HepG2 (cell line): Measurements from ENCODE around the gene LEPR. TPM values are rescaled to one million over a fixed set of nuclear protein-coding genes. Genes with fewer than 3 reads are reported as not detected.

ENCODE experiments used
- ATAC-seq: fragments of 200-7000 bp; cut with Tn5 transposase; 3 replicates; pipeline ENCODE4 v1.9.1; 2020; ENCODE audit warnings: mild to moderate bottlenecking, moderate library complexity
- BruUV-seq: library from RNA; stranded (reverse); fragments of 400-500 nt; replicated peaks from 2 replicates; lab custom pipeline; 2021; lab: Mats Ljungman, UMichigan
- CTCF ChIA-PET: fragments of 300-600 bp; formaldehyde crosslinking; extraction: SDS; loops from one replicate; lab custom pipeline; 2021; ENCODE audit warnings: low total read pairs, inconsistent platforms, low intra/inter-chr PET ratio; lab: Yijun Ruan, JAX
- POLR2A ChIA-PET: fragments of 350-600 bp; sonication (Branson Sonifier 250); formaldehyde crosslinking; loops from one replicate; lab custom pipeline; 2020; ENCODE audit warnings: antibody characterized with exemption, inconsistent platforms; lab: Yijun Ruan, JAX
- DNase-seq: peaks from one replicate; pipeline ENCODE4 v3.0.0-alpha.2; 2015; ENCODE audit warnings: low spot score
- FAIRE-seq: peaks from 3 replicates; lab custom pipeline; 2011; peaks lifted over from hg19 to GRCh38; lab: Jason Lieb, UNC
- H2AFZ ChIP-seq: one replicate; pipeline ENCODE4 v1.6.1; 2011; ENCODE audit warnings: low read length, inconsistent platforms
- H3K27ac ChIP-seq: fragments of 300-600 bp; 3 replicates; pipeline ENCODE4 v1.8.0; 2011; ENCODE audit warnings: mixed run types, mild to moderate bottlenecking, mixed read lengths, low read length, inconsistent platforms; ENCODE audit not compliant: insufficient read depth; ENCODE audit errors: extremely low read length
- H3K27me3 ChIP-seq, 2 experiments: fragments of 200-600 bp in 1 of 2; 2 replicates in 1 of 2; 3 replicates in 1 of 2; pipeline versions ENCODE4 v1.6.0 to v1.8.0; 2011; ENCODE audit warnings: low read length in 2 of 2, mild to moderate bottlenecking in 2 of 2, moderate library complexity in 2 of 2, inconsistent platforms in 1 of 2; ENCODE audit not compliant: insufficient read depth in 2 of 2, control insufficient read depth in 1 of 2
- H3K36me3 ChIP-seq, 2 experiments: fragments of 200-600 bp in 1 of 2; replicated peaks in 1 of 2; 2 replicates in 1 of 2; 3 replicates in 1 of 2; pipeline versions ENCODE4 v1.5.1 to v1.8.0; 2011; ENCODE audit warnings: low read length in 2 of 2, inconsistent platforms in 1 of 2; ENCODE audit not compliant: insufficient read depth in 2 of 2, control insufficient read depth in 1 of 2
- H3K4me1 ChIP-seq: 2 replicates; pipeline ENCODE4 v1.5.1; 2012; ENCODE audit warnings: low read length, inconsistent platforms; ENCODE audit not compliant: insufficient read depth
- H3K4me2 ChIP-seq: 2 replicates; pipeline ENCODE4 v1.6.0; 2011; ENCODE audit warnings: low read depth, low read length, inconsistent platforms
- H3K4me3 ChIP-seq, 3 experiments: fragments of 200-600 bp in 1 of 3; sonication (generic), shearing (Covaris generic) in 1 of 3; replicated peaks in 1 of 3; 2 replicates each; pipeline ENCODE4 v1.5.1; 2011 to 2016; ENCODE audit warnings: low read length in 3 of 3, inconsistent platforms in 2 of 3, low read depth in 2 of 3, mild to moderate bottlenecking in 2 of 3, control low read depth in 1 of 3, mixed read lengths in 1 of 3; ENCODE audit not compliant: insufficient read depth in 1 of 3
- H3K79me2 ChIP-seq: one replicate; pipeline ENCODE4 v1.6.1; 2011; ENCODE audit warnings: low read length, inconsistent platforms; ENCODE audit not compliant: insufficient read depth
- H3K9ac ChIP-seq: 2 replicates; pipeline ENCODE4 v1.6.0; 2011; ENCODE audit warnings: mild to moderate bottlenecking, low read depth, low read length, inconsistent platforms; ENCODE audit not compliant: insufficient read depth
- H3K9me3 ChIP-seq: 2 replicates; pipeline ENCODE4 v1.5.1; 2012; ENCODE audit warnings: mild to moderate bottlenecking, low read length
- H4K20me1 ChIP-seq: 2 replicates; pipeline ENCODE4 v1.6.0; 2011; ENCODE audit warnings: inconsistent platforms, mild to moderate bottlenecking, low read length, moderate library complexity; ENCODE audit not compliant: insufficient read depth
- MED8 ChIP-seq: sonication (generic); formaldehyde crosslinking; IDR thresholded peaks from 2 replicates; pipeline ENCODE4 v1.8.1; 2023; ENCODE audit warnings: mild to moderate bottlenecking, missing genetic modification reagents; ENCODE audit not compliant: insufficient replicate concordance
- PAXIP1 ChIP-seq: sonication (generic); formaldehyde crosslinking; conservative IDR thresholded peaks from 2 replicates; pipeline ENCODE4 v1.4.0; 2020; ENCODE audit warnings: mild to moderate bottlenecking, missing genetic modification reagents, moderate library complexity
- RAD21 ChIP-seq: fragments of 450-650 bp; formaldehyde crosslinking; IDR thresholded peaks from 2 replicates; pipeline ENCODE4 v1.5.0; 2020; ENCODE audit warnings: mild to moderate bottlenecking
- RFX5 ChIP-seq: IDR thresholded peaks from 2 replicates; pipeline ENCODE4 v1.6.1; 2011; ENCODE audit warnings: low read depth, low read length, improper control_type of control experiment
- SAFB2 ChIP-seq: sonication (generic); formaldehyde crosslinking; IDR thresholded peaks from 2 replicates; pipeline ENCODE4 v1.5.1; 2020; ENCODE audit warnings: missing genetic modification reagents, low read depth, mild to moderate bottlenecking, borderline replicate concordance
- TSC22D2 ChIP-seq: sonication (generic); formaldehyde crosslinking; IDR thresholded peaks from 2 replicates; pipeline ENCODE4 v1.5.1; 2020; ENCODE audit warnings: missing genetic modification reagents, mild to moderate bottlenecking, borderline replicate concordance
- ZBTB43 ChIP-seq: sonication (generic); formaldehyde crosslinking; conservative IDR thresholded peaks from 2 replicates; pipeline ENCODE4 v1.4.0; 2020; ENCODE audit warnings: missing genetic modification reagents
- ZNF256 ChIP-seq: sonication (generic); formaldehyde crosslinking; conservative IDR thresholded peaks from 2 replicates; pipeline ENCODE4 v1.4.0; 2020; ENCODE audit warnings: missing genetic modification reagents
- ZNF263 ChIP-seq: sonication (generic); formaldehyde crosslinking; IDR thresholded peaks from 2 replicates; pipeline ENCODE4 v1.4.0; 2020; ENCODE audit warnings: missing genetic modification reagents
- ZNF367 ChIP-seq: sonication (generic); formaldehyde crosslinking; IDR thresholded peaks from 2 replicates; pipeline ENCODE4 v1.4.0; 2020; ENCODE audit warnings: missing genetic modification reagents, borderline replicate concordance
- ZNF567 ChIP-seq: sonication (generic); formaldehyde crosslinking; IDR thresholded peaks from 2 replicates; pipeline ENCODE4 v1.8.1; 2023; ENCODE audit warnings: mild to moderate bottlenecking, missing genetic modification reagents, borderline replicate concordance
- ZNF713 ChIP-seq: sonication (generic); formaldehyde crosslinking; IDR thresholded peaks from 2 replicates; pipeline ENCODE4 v1.4.0; 2020; ENCODE audit warnings: mild to moderate bottlenecking, missing genetic modification reagents
- in situ Hi-C: cut with HindIII; loops from 2 replicates; pipeline ENCODE4 v1.10.0; 2017; ENCODE audit warnings: low pct_unique_long_range_greater_than_20kb; ENCODE audit not compliant: extremely low pct_ligation_motif_present
- intact Hi-C: fragments of 100-400 bp; cut with micrococcal nuclease; formaldehyde crosslinking; loops from one replicate; pipeline ENCODE4 v1.10.0; 2022; ENCODE audit not compliant: unreplicated experiment
- polyA plus RNA-seq, 8 experiments: library from polyadenylated mRNA; depleted of rRNA in 3 of 8; stranded (reverse) in 7 of 8; unstranded in 1 of 8; fragments of >200 nt; fragmentation: Illumina TruSeq in 4 of 8; extraction: Trizol in 4 of 8; gene quantifications; 2 replicates each; pipeline versions ENCODE4 v1.2.1 to v1.2.3, GENCODE V29; 2011 to 2016; ENCODE audit warnings: low read depth in 4 of 8, missing spikeins in 1 of 8, mixed read lengths in 1 of 8; ENCODE audit not compliant: insufficient read depth in 1 of 8
- total RNA-seq, 5 experiments: library from RNA; depleted of rRNA; stranded (reverse); fragments of >200 nt; fragmentation: Illumina TruSeq; extraction: Trizol; gene quantifications; 2 replicates each; pipeline ENCODE4 v1.2.3, GENCODE V29; 2016; ENCODE audit warnings: low read depth in 1 of 5
- TF ChIP-seq, protein P1 (sequence below): IDR thresholded peaks from 2 replicates; pipeline ENCODE4 v1.4.0; 2020; ENCODE audit warnings: mild to moderate bottlenecking, missing genetic modification reagents

Gene LEPR
- total and polyA plus RNA-seq, 2 of the 13 experiments (the other 11 are each of a cell fraction or from before 2014, with no cell fraction given), result 0.60 to 1.7 TPM

DNA sequence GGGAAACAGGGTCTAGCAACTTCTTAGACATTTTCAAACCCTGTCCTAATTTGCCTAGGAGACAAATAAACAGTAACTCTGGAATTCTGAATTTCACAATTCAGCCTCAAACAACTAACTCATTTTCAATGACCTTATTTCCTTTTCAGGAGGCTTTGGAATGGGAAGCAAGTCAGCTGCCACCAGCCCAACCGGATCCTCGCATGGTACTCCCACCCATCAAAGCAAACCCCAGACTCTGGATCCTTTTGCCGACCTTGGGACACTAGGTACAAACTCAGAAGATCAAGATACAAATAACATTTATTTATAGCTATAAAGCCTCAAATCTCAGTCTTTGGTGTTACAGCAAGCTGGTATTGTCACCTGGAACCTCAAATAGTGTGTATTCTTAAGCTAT lies 18.9 kb upstream of the LEPR start (continued):
- TF ChIP-seq PAXIP1 (CRISPR knock-in tag), result no peak
- TF ChIP-seq, all 625 proteins: peak for 2

DNA sequence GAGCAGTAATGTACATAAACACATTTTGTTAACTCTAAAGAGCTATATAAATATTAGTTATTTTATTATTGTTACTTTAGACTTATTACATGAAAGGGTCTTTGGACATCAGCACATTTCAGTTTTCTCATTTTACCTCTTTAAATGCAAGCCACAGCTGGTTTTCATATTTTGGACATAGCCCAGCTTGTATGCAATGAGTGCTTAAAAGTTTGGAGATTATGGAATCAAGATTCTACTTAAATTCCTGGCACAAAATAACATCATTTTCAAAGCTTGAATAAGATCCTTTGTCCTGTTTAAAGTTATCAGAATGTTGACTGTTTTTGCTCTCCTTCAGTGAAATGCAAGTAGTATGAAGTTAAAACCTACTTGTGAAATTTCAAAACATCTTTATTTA lies 15.5 kb upstream of the LEPR start:
- Histone ChIP-seq H3K9ac (no peak overlapping the region), H3K9me3 (no peaks in the 10 kb centered on the region), H3K27me3 (no peaks in the 10 kb centered on the region), H3K4me2 (no peak overlapping the region), H3K79me2 (no peaks in the 10 kb centered on the region), H3K4me3 (no peak overlapping the region), H3K27ac (no peak overlapping the region), H3K4me1 (peaks cover 31% of the 10 kb centered on the region), H2AFZ (no peak overlapping the region), H3K36me3 (no peaks in the 10 kb centered on the region), H4K20me1 (no peaks in the 10 kb centered on the region)
- DNase-seq (no peak), ATAC-seq (no peak), FAIRE-seq (no peak)
- ChIA-PET CTCF (no interaction called here), POLR2A (no interaction called here)
- BruUV-seq, result no TSS peak
- intact Hi-C loops (no loop called here), in situ Hi-C loops (no loop called here)
- TF ChIP-seq RFX5 (no peak), ZNF256 (no peak), ZNF567 (CRISPR knock-in tag) (no peak), TSC22D2 (CRISPR knock-in tag) (no peak), ZNF367 (CRISPR knock-in tag) (no peak), RAD21 (CRISPR knock-in tag) (no peak), MED8 (CRISPR knock-in tag) (no peak), ZNF713 (CRISPR knock-in tag) (no peak), ZNF263 (CRISPR knock-in tag) (no peak), SAFB2 (CRISPR knock-in tag) (no peak), ZBTB43 (CRISPR knock-in tag) (no peak)
- TF ChIP-seq, protein P1, sequence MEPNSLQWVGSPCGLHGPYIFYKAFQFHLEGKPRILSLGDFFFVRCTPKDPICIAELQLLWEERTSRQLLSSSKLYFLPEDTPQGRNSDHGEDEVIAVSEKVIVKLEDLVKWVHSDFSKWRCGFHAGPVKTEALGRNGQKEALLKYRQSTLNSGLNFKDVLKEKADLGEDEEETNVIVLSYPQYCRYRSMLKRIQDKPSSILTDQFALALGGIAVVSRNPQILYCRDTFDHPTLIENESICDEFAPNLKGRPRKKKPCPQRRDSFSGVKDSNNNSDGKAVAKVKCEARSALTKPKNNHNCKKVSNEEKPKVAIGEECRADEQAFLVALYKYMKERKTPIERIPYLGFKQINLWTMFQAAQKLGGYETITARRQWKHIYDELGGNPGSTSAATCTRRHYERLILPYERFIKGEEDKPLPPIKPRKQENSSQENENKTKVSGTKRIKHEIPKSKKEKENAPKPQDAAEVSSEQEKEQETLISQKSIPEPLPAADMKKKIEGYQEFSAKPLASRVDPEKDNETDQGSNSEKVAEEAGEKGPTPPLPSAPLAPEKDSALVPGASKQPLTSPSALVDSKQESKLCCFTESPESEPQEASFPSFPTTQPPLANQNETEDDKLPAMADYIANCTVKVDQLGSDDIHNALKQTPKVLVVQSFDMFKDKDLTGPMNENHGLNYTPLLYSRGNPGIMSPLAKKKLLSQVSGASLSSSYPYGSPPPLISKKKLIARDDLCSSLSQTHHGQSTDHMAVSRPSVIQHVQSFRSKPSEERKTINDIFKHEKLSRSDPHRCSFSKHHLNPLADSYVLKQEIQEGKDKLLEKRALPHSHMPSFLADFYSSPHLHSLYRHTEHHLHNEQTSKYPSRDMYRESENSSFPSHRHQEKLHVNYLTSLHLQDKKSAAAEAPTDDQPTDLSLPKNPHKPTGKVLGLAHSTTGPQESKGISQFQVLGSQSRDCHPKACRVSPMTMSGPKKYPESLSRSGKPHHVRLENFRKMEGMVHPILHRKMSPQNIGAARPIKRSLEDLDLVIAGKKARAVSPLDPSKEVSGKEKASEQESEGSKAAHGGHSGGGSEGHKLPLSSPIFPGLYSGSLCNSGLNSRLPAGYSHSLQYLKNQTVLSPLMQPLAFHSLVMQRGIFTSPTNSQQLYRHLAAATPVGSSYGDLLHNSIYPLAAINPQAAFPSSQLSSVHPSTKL (CRISPR knock-in tag), result no peak
